Spleen (tissue), 11 donors: Measurements from ENCODE around the gene MYO16. TPM values are rescaled to one million over a fixed set of nuclear protein-coding genes. Genes with fewer than 3 reads are reported as not detected.

Experiments used
- DNase-seq: peaks from one replicate; pipeline ENCODE4 v3.0.0-alpha.2; 2020
- H3K27ac ChIP-seq, 8 donors: fragments of 200-600 bp; sonication (generic) in 7 of 8; 1 replicate in 4 of 8; 2 replicates in 4 of 8; pipeline versions ENCODE4 v1.5.0 to v1.8.0; 2016 to 2021; ENCODE audit warnings: inconsistent platforms in 4 of 8, mild to moderate bottlenecking in 4 of 8, moderate library complexity in 1 of 8
- H3K27me3 ChIP-seq, 7 donors: fragments of 200-600 bp; sonication (generic) in 6 of 7; replicated peaks in 1 of 7; 1 replicate in 4 of 7; 2 replicates in 3 of 7; pipeline versions ENCODE4 v1.5.0 to v1.8.0; 2016 to 2021; ENCODE audit warnings: inconsistent platforms in 3 of 7, mild to moderate bottlenecking in 1 of 7
- H3K36me3 ChIP-seq, 6 donors: fragments of 200-600 bp; sonication (generic) in 5 of 6; 1 replicate in 4 of 6; 2 replicates in 2 of 6; pipeline versions ENCODE4 v1.5.0 to v1.8.0; 2016 to 2021; ENCODE audit warnings: inconsistent platforms in 2 of 6
- H3K4me1 ChIP-seq, 6 donors: fragments of 200-600 bp; sonication (generic) in 5 of 6; 1 replicate in 3 of 6; 2 replicates in 3 of 6; pipeline versions ENCODE4 v1.5.0 to v1.8.0; 2016 to 2021; ENCODE audit warnings: inconsistent platforms in 3 of 6
- H3K4me3 ChIP-seq, 8 donors: fragments of 200-600 bp; sonication (generic) in 7 of 8; 1 replicate in 4 of 8; 2 replicates in 4 of 8; pipeline versions ENCODE4 v1.5.0 to v1.8.0; 2016 to 2021; ENCODE audit warnings: inconsistent platforms in 4 of 8, mild to moderate bottlenecking in 4 of 8, moderate library complexity in 2 of 8
- H3K9me3 ChIP-seq, 8 donors: fragments of 200-600 bp; sonication (generic) in 7 of 8; 1 replicate in 4 of 8; 2 replicates in 4 of 8; pipeline versions ENCODE4 v1.5.0 to v1.8.0; 2016 to 2021; ENCODE audit warnings: inconsistent platforms in 4 of 8
- POLR2A ChIP-seq, 3 donors: fragments of 450-650 bp; IDR thresholded peaks; one replicate each; pipeline ENCODE4 v1.5.1; 2017; ENCODE audit warnings: antibody characterized with exemption in 3 of 3, mild to moderate bottlenecking in 1 of 3
- POLR2AphosphoS5 ChIP-seq, 3 donors: sonication (generic); formaldehyde crosslinking; IDR thresholded peaks; one replicate each; pipeline ENCODE4 v1.5.1; 2017; ENCODE audit warnings: antibody characterized with exemption in 3 of 3
- WGBS, 5 donors: extraction: QIAGEN DNeasy Blood & Tissue Kit in 3 of 5; methylation state at CpG; one replicate each; pipeline versions ENCODE4 v1.1.5 to v1.1.7; 2013 to 2018; 5-methylcytosine and 5-hydroxymethylcytosine counted together
- intact Hi-C: fragments of 100-400 bp; cut with DNase I; formaldehyde crosslinking; loops from one replicate; pipeline ENCODE4 v1.15.0; 2023; ENCODE audit warnings: low total_unique reads
- polyA plus RNA-seq, 3 donors: library from polyadenylated mRNA; stranded (reverse); fragments of 200-250 nt; gene quantifications; one replicate each; pipeline ENCODE4 v1.2.1, GENCODE V29; 2013
- total RNA-seq, 7 donors: library from RNA; depleted of rRNA in 3 of 7; stranded (reverse); fragments of >200 nt in 3 of 7; fragmentation: NEBNext Ultra II Directional in 4 of 7; extraction: Animal tissue kit (Norgen Biotek cat#: 25700) in 4 of 7; gene quantifications; one replicate each; pipeline versions ENCODE4 v1.1.0 to v1.2.1, GENCODE V29; 2016 to 2021
- TF ChIP-seq, protein P1 (sequence below), 11 experiments: fragments of 200-600 bp in 7 of 11; fragments of 450-650 bp in 4 of 11; sonication (generic) in 4 of 11; IDR thresholded peaks in 8 of 11; conservative IDR thresholded peaks in 3 of 11; 1 replicate in 7 of 11; 2 replicates in 4 of 11; pipeline versions ENCODE4 v1.4.0 to v1.8.0; 2016 to 2021; ENCODE audit warnings: antibody characterized with exemption in 11 of 11, inconsistent platforms in 4 of 11, mild to moderate bottlenecking in 1 of 11
- donor health status: healthy with polysubstance abuse.
- donor health status: DM: no; HTN: no; CAD: no; lungs with moderate emphysema.
- donor health status: DM: no; HTN: no; CAD: no.
- donor health status: Bipolar disorder and iron deficiency.
- donor health status: healthy.
- donor health status: DM: no; HTN: no; CAD: no.
- donor health status: DM: yes; HTN: yes; CAD: no.

The MYO16 gene
- total and polyA plus RNA-seq, 10 donors: 0.03 to 0.51 (median 0.26) TPM; not detected in 1

DNA sequence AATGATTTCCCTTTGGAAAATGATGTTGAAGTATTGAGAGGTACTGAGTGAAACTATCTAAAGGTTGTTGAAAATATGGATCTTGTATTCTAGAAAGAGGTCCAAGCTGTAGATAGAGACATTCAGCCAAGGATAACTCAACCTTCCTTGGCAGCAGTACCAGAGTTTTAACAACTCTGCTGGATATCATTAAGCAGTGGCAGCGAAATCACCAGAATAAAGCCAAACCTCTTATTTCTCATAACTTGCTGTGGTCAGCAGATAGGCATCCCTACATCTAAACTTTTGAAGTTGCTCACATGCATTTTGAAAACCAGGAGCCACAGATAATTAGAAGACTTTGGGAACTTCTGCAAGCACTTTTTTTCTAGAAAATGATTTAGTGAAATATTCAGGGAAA, 597.2 kb downstream of the MYO16 start:
- H3K27me3 ChIP-seq: peaks cover 0 to 4% (median 0%) of the 10 kb centered on the region in 7 donors

DNA sequence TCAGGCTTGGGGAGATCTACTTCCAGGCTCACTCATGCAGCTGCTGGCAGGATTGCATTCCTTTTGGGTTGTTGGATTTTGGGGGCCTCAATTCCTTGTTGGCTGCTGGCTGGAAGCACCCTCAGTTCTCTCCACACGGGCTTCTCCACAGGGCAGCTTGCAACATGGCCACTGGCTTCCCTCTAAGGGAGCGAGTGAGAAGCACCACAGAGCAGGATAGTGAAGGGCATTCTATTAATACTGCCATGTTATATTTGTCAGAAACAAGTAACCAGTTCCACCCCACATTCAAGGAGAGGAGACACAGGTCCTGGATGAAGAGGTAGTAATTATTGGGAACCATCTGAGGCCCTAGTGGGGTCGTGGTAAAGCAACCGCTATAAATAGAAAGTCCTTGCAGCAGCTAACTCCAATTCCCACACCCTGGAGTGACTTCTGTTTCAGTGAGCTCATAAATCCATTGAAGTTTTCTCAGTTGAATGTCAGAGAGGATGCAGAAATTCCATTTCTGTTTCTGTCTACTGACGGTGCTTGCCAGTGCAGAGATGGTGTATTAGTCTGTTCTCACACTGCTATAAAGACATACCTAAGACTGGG, 598.0 kb downstream of the MYO16 start:
- no peak overlapping the region for H3K4me3 ChIP-seq
- H3K36me3 ChIP-seq: no peaks in the 10 kb centered on the region
- H3K27me3 ChIP-seq: peaks cover 0 to 4% (median 0%) of the 10 kb centered on the region in 7 donors
- H3K4me1 ChIP-seq: no peaks in the 10 kb centered on the region
- no peak for TF ChIP-seq POLR2AphosphoS5 (IDR thresholded peaks at IDR 0.05)
- TF ChIP-seq POLR2A (IDR thresholded peaks at IDR 0.05): no peak
- TF ChIP-seq, protein P1, sequence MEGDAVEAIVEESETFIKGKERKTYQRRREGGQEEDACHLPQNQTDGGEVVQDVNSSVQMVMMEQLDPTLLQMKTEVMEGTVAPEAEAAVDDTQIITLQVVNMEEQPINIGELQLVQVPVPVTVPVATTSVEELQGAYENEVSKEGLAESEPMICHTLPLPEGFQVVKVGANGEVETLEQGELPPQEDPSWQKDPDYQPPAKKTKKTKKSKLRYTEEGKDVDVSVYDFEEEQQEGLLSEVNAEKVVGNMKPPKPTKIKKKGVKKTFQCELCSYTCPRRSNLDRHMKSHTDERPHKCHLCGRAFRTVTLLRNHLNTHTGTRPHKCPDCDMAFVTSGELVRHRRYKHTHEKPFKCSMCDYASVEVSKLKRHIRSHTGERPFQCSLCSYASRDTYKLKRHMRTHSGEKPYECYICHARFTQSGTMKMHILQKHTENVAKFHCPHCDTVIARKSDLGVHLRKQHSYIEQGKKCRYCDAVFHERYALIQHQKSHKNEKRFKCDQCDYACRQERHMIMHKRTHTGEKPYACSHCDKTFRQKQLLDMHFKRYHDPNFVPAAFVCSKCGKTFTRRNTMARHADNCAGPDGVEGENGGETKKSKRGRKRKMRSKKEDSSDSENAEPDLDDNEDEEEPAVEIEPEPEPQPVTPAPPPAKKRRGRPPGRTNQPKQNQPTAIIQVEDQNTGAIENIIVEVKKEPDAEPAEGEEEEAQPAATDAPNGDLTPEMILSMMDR (IDR thresholded peaks at IDR 0.05 in 8 of 11, conservative IDR thresholded peaks at IDR 0.05 in 3 of 11): no peak
- no peak overlapping the region for H3K27ac ChIP-seq
- H3K9me3 ChIP-seq: peaks cover 0 to 53% (median 19%) of the 10 kb centered on the region in 8 donors
- no peak for DNase-seq
- WGBS, 5 donors: 63 to 75% (median 68%) methylated on average over 5 of the region's 5 CpGs
- intact Hi-C loops: no loop called here

More for the DNA sequence above, 597.2 kb downstream of the MYO16 start:
- no peak for DNase-seq
- Histone ChIP-seq H3K9me3 (peaks cover 0 to 55% (median 21%) of the 10 kb centered on the region in 8 donors), H3K27ac (no peak overlapping the region), H3K4me3 (no peak overlapping the region), H3K36me3 (no peaks in the 10 kb centered on the region), H3K4me1 (no peaks in the 10 kb centered on the region)
- intact Hi-C loops: no loop called here
- 68 to 76% (median 71%) methylated on average over 1 of the region's 1 CpG for WGBS, 5 donors
- TF ChIP-seq POLR2AphosphoS5 (IDR thresholded peaks at IDR 0.05) (no peak), POLR2A (IDR thresholded peaks at IDR 0.05) (no peak)
- TF ChIP-seq, protein P1 (IDR thresholded peaks at IDR 0.05 in 8 of 11, conservative IDR thresholded peaks at IDR 0.05 in 3 of 11): no peak

DNA sequence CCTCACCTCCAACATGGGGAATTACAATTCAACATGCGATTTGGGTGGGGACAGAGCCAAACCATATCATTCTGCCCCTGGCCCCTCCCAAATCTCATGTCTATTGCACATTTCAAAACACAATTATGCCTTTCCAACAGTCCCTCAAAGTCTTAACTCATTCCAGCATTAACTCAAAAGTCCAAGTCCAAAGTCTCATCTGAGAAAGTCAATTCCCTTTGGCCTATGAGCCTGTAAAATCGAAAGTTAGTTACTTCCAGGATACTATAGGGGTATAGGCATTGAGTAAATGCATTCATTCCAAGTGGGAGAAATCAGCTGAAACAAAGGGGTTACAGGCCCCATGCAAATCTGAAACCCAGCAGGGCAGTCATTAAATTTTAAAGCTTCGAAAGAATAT, 598.8 kb downstream of the MYO16 start:
- Histone ChIP-seq H3K36me3 (no peaks in the 10 kb centered on the region), H3K27ac (no peak overlapping the region), H3K27me3 (peaks cover 0 to 4% (median 0%) of the 10 kb centered on the region in 7 donors), H3K9me3 (peaks cover 0 to 45% (median 12%) of the 10 kb centered on the region in 8 donors), H3K4me3 (no peak overlapping the region), H3K4me1 (no peaks in the 10 kb centered on the region)
- TF ChIP-seq POLR2AphosphoS5 (IDR thresholded peaks at IDR 0.05) (no peak), POLR2A (IDR thresholded peaks at IDR 0.05) (no peak)
- WGBS, 5 donors: 78 to 90% (median 87%) methylated on average over 3 of the region's 3 CpGs
- intact Hi-C loops: no loop called here
- DNase-seq: no peak

DNA sequence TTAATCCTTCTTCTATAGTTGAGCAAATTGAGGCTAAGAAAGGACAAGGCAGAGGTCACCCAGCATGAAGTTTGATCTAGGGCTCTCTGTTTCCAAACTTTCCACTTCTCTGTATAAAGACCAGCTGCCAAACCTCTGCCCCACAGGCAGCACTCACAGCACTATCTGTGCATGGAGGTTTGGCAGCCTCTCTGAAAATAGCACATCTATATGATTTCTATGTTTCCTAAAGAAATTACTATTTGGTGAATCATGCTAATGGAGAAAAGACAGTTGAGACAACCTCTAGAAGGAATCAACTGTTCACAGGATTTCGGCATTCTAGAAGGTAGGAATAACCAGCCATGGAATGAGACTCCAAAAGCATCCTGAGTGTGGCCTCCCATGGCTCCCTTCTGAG, 602.5 kb downstream of the MYO16 start:
- Histone ChIP-seq H3K36me3 (no peaks in the 10 kb centered on the region), H3K4me1 (no peaks in the 10 kb centered on the region), H3K9me3 (peaks cover 0 to 25% (median 3%) of the 10 kb centered on the region in 8 donors), H3K27me3 (peaks cover 0 to 10% (median 0%) of the 10 kb centered on the region in 7 donors), H3K27ac (no peak overlapping the region), H3K4me3 (no peak overlapping the region)
- 76 to 100% (median 91%) methylated on average over 1 of the region's 1 CpG for WGBS, 5 donors
- TF ChIP-seq POLR2A (IDR thresholded peaks at IDR 0.05) (no peak), POLR2AphosphoS5 (IDR thresholded peaks at IDR 0.05) (no peak)
- TF ChIP-seq, protein P1 (IDR thresholded peaks at IDR 0.05 in 8 of 11, conservative IDR thresholded peaks at IDR 0.05 in 3 of 11): no peak
- intact Hi-C loops: no loop called here
- no peak for DNase-seq
